AG09319 (cell line): ENCODE results near the gene LTC4S.

Experiments used
- DNase-seq: peaks from one replicate; pipeline ENCODE4 v3.0.0-alpha.2; 2010; ENCODE audit warnings: low read depth; ENCODE audit errors: extremely low read depth
- TF ChIP-seq, protein P1 (sequence below): IDR thresholded peaks from 2 replicates; pipeline ENCODE4 v1.5.1; 2011; ENCODE audit warnings: low read depth, mild to moderate bottlenecking, inconsistent platforms, low read length, moderate library complexity

LTC4S gene

DNA sequence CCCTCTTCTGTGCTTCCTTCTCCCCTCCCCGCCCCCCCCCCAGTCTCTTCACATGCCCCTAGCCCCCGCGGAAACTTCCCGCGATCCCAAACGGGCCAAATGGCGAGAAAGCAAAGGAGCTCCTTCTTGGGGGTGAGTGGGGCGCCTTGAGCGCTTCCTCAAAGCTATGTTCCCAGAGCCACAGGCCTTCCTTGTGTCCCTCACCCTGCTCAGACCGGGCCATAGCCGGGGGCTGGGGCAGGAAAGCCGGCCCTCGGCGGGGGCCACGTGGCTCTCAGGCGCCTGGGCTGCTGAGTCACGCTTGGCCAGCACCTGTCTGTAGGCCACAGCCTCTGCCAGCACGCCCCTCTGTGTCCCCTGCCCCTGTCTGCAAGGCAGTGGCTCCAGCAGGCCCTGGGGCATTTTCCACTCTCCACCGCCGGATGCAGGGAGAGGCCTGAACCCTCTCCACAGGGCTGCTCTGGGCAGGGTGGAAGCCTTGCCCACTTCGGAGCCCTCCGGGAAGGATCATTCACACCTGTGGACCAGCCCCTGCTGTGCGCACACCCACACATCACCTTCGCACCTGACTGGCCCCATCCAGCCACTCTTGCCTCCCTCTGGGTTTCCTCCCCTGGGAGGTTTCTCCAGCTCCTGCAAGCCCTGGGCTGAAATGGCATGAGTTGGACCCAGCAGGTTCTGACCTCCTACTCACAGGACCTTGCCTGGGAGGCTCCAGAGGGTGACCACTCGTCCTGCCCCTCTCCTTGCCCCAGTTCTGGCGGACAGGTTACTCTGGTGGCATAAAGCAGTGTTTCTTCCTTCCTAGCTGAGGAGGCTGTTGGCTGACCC lies 25.7 kb downstream of the LTC4S start:
- TF ChIP-seq, protein P1, sequence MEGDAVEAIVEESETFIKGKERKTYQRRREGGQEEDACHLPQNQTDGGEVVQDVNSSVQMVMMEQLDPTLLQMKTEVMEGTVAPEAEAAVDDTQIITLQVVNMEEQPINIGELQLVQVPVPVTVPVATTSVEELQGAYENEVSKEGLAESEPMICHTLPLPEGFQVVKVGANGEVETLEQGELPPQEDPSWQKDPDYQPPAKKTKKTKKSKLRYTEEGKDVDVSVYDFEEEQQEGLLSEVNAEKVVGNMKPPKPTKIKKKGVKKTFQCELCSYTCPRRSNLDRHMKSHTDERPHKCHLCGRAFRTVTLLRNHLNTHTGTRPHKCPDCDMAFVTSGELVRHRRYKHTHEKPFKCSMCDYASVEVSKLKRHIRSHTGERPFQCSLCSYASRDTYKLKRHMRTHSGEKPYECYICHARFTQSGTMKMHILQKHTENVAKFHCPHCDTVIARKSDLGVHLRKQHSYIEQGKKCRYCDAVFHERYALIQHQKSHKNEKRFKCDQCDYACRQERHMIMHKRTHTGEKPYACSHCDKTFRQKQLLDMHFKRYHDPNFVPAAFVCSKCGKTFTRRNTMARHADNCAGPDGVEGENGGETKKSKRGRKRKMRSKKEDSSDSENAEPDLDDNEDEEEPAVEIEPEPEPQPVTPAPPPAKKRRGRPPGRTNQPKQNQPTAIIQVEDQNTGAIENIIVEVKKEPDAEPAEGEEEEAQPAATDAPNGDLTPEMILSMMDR: no peak
- no peak for DNase-seq

DNA sequence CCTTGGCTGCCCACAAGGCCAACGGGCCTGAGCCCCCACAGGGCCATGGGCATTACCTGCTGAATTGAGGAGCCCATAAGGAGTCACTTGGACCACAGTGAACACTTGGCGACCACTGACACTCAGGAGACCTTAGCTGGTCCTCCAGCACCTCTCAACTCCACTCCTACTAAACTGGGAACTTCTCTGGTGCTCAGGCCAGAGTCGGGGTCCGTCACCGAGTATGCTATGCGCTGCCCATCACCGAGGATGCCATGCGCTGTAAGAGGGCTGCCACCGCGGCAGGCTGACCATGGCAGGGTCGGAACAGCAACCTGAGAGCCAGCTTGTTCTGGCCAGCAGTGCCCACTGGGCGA lies 26.3 kb downstream of the LTC4S start:
- TF ChIP-seq, protein P1: no peak
- DNase-seq: no peak

DNA sequence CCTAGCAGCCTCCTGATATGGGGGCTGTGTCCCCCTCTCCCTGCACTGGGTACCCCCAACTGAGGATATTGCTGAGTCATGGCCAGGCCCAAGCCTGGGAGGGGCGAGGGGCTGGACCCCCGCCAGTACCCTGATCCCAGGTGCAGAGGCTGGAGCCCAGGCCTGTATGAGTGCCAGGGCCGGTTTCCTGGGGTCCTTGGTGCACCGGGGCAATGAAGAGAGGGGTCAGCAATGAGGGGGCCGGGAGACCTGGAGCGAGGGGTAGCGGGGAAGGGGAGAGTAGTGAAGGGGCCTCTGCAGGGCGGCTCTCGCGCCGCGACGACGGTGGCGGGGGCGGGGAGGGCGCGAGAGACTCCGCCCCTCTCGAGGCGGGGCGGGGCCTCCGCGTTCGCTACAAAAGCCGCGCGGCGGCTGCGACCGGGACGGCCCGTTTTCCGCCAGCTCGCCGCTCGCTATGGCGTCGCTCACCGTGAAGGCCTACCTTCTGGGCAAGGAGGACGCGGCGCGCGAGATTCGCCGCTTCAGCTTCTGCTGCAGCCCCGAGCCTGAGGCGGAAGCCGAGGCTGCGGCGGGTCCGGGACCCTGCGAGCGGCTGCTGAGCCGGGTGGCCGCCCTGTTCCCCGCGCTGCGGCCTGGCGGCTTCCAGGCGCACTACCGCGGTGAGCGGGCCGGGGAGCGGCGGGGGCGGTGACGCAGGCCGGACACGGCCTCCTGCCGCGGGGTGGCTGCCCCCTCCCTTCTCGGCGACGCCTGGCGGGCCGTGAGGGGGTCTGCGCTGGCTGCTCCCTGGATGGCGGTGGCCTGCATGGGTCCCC lies 26.9 kb downstream of the LTC4S start, which contains the start of gene SQSTM1:
SQSTM1 (plus strand) TSS at position 423 of the 815 bp plus-strand sequence; CDS start at position 455, 32 bp downstream.
- peak; percentile 62 for DNase-seq
- TF ChIP-seq, protein P1: no peak

DNA sequence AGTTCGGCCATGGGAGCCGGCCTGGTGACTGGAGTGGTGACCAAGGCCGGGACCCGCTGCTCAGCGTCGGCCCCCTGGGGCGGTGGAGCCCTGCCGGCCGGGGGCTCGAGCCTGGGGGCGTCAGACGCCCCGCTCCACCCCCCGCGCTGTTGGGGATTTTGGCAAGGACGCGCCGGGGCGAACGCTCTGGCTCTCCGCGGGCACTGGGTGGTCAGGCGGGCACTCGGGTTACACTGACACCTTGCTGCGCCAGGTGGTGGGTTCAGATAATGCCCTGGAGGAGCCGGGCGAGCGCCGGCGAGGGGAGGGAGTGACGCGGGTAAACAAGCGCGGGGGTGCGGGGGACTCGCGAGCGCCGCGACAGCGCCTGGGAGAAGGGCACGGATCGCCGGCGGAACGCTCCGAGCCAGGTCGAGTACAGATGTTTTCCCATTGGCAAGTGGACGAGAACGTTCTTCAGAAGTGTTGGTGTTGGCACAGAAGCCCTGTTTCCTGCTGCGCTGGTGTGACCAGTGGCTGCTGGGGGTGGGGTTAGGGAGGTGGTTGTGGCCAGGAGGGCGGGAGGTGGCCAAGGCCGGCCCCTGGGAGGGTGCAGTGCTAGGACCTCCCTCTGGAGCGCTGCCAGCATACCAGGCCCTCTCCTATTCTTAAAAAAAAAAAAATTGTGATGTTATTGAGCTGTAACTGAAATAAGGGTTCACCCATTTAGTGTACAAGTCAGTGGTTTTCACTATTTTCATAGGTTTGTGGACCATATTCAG lies 27.7 kb downstream of the LTC4S start:
- DNase-seq: peak; percentile 83
- TF ChIP-seq, protein P1: no peak

DNA sequence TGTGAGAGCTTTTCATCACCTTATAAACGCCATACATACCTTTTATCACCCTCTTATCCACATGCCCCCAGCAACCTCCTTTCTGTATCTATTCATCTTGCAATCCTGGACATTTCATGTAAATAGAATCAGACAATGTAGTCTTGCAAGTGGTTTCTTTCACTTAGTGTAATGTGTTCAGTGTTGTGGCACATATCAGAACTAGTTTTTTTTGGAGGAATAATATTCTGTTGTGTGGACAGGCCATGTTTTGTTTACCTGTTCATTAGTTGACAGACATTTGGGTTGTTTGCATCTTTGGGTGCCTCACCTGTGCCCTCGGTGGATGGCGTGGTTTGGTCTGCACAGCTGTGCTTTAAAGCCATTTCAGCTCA lies 28.3 kb downstream of the LTC4S start:
- TF ChIP-seq, protein P1: no peak
- DNase-seq: no peak

DNA sequence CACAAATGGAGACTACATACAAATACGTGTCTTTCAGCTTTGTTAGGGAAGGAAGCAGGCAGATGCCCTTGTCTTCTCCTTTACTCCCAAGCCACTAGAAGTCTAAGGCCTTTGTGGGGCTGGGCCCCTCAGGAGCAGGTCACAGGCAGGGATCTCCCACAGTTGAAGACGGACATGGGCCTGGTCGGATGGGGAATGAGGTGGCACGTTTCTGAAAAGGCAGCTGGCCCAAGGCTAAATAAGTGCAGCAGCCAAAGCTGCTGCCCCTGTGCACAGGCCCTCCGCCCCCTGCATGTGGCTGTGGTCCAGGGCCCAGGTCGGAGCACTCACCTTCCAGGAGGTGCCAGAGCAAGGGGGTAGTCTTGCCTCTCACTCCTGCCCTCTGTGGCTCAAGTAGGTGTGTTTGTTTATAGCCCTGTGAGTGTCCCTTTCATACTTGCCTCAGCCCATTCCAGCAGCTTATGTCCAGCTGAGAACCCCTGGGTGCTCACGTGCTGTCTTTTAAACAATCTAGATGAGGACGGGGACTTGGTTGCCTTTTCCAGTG lies 28.7 kb downstream of the LTC4S start:
- no peak for DNase-seq
- TF ChIP-seq, protein P1: no peak
